Astrocyte of the spinal cord (primary cell): Measurements from ENCODE around the gene GDAP2.

ENCODE experiments used
- DNase-seq: peaks from one replicate; pipeline ENCODE4 v3.0.0; 2011; ENCODE audit warnings: low read depth, low spot score
- H3K4me3 ChIP-seq: 2 replicates; pipeline ENCODE4 v1.5.1; 2011; ENCODE audit warnings: low read depth, mild to moderate bottlenecking, low read length, moderate library complexity
- in situ Hi-C: cut with HindIII; loops from 2 replicates; pipeline ENCODE4 v1.10.0; 2017; ENCODE audit warnings: low sequenced_read_pairs
- TF ChIP-seq, protein P1 (sequence below): IDR thresholded peaks from 2 replicates; pipeline ENCODE4 v1.5.1; 2012; ENCODE audit warnings: low read depth, mild to moderate bottlenecking, low read length, inconsistent platforms

Gene GDAP2

GRCh38 chr1:117815926-117816325 is 113.5 kb downstream of the GDAP2 start:
- TF ChIP-seq, protein P1, sequence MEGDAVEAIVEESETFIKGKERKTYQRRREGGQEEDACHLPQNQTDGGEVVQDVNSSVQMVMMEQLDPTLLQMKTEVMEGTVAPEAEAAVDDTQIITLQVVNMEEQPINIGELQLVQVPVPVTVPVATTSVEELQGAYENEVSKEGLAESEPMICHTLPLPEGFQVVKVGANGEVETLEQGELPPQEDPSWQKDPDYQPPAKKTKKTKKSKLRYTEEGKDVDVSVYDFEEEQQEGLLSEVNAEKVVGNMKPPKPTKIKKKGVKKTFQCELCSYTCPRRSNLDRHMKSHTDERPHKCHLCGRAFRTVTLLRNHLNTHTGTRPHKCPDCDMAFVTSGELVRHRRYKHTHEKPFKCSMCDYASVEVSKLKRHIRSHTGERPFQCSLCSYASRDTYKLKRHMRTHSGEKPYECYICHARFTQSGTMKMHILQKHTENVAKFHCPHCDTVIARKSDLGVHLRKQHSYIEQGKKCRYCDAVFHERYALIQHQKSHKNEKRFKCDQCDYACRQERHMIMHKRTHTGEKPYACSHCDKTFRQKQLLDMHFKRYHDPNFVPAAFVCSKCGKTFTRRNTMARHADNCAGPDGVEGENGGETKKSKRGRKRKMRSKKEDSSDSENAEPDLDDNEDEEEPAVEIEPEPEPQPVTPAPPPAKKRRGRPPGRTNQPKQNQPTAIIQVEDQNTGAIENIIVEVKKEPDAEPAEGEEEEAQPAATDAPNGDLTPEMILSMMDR = peak; percentile 22
- in situ Hi-C loops = no loop called here
- no peak overlapping the region for H3K4me3 ChIP-seq
- no peak for DNase-seq

DNA sequence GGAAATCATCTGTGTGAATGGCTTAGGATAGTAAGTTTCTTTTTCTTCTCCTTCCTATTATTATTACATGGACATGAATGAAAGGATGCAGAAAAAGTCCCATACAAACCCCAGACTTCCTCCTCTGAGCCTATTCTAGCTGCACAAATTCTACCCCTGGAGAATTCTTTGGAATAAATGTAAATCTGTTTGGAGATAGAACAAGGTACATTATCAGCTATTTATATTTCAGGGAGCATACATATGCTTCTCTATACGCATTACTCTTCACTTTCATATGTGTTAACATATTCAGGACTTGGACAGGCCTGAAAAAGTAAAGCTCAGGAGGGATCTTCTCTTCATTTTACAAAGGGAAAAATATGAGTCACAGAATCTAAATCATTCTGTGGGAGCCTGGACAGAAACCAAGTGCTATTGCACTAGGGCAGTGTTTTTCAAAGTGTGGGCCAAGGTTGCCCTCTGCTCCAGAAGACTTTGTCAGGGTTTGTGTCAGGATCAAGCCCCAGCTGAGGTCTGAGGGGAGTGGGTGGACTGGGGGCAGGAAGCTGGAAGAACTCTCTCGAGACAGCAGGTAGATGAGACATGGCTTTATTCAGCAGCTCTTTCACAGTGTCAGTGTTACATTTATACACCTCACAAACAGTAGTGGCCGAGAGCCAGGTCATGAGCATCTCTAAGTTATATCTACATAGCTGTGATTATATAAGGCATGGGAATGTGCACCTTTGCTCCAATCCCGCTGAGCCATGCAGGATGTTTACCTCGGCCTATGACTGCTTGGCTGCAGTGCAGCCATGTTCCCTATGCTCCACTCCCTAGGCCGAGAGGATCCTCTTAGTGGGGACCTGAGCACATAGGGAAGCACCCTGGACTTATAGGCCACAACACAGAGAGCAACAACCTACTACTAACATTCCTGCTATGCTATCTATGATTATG is 114.3 kb downstream of the GDAP2 start:
- in situ Hi-C loops = no loop called here
- TF ChIP-seq, protein P1 = no peak
- H3K4me3 ChIP-seq = no peak overlapping the region
- peak; percentile 70 for DNase-seq
